Epithelial cell of proximal tubule (primary cell): ENCODE data around the gene LTB. TPM values are rescaled to one million over a fixed set of nuclear protein-coding genes. Genes with fewer than 3 reads are reported as not detected.
A peak's percentile ranks its signal among the peaks of the same experiment; 100 is the strongest.

Source experiments
- DNase-seq: peaks from one replicate; pipeline ENCODE4 v3.0.0-alpha.2; 2011; ENCODE audit warnings: low read depth
- H3K4me3 ChIP-seq: 2 replicates; pipeline ENCODE4 v1.5.1; 2011; ENCODE audit warnings: low read depth, mild to moderate bottlenecking, low read length
- total RNA-seq: library from RNA; depleted of rRNA; stranded (reverse); fragments of >200 nt; gene quantifications from 2 replicates; pipeline ENCODE4 v1.2.3, GENCODE V29; 2015
- TF ChIP-seq, protein P1 (sequence below): conservative IDR thresholded peaks from 2 replicates; pipeline ENCODE4 v1.5.1; 2012; ENCODE audit warnings: low read depth, mild to moderate bottlenecking, low read length

The LTB gene
- total RNA-seq, 1 donor from 2014 or later: 50.8 TPM

DNA sequence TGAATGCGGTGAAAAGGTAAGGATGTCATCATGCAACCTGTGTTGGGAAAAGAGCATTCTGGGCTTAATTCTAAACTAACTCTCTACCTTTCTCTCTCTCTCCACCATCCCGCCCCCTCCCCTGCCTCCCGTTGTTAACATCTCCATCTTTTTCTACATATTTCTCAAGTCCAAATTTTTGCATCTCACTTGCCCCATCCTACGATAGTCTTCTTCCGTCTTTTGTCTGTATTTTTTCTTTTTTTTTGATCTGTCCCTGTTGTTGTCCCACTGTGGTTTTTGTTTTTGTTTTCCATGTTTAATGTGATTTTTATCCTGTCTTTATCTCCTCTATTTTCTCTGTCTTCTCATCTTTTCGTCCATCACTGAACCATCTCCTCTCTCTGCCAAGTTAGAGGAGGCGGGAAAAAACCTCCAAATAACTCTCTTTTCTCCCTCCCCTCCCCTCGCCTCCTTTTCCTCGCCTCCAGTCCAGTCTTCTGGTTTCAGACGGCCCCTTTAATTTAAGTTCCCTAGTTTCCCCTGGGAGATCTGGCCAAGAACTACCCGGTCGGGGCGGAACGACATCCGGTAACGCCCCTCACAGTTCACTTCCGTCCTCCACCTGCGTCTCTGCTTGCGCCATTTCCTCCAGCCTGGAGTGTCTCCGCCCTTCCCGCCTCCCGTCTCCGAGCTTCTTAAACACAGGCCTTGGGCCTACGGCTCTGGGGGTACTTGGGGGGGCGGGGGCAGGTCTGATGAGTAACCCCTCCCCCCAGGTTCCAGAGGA, 35.1 kb downstream of the LTB start, which contains the start of gene NFKBIL1:
TSS of gene NFKBIL1 (plus strand) at position 651 of the 769 bp plus-strand sequence. CDS start at position 738, 87 bp downstream.
- peak; percentile 78 for DNase-seq
- H3K4me3 ChIP-seq: peak within 1 kb of the TSS; percentile 65
- TF ChIP-seq, protein P1, sequence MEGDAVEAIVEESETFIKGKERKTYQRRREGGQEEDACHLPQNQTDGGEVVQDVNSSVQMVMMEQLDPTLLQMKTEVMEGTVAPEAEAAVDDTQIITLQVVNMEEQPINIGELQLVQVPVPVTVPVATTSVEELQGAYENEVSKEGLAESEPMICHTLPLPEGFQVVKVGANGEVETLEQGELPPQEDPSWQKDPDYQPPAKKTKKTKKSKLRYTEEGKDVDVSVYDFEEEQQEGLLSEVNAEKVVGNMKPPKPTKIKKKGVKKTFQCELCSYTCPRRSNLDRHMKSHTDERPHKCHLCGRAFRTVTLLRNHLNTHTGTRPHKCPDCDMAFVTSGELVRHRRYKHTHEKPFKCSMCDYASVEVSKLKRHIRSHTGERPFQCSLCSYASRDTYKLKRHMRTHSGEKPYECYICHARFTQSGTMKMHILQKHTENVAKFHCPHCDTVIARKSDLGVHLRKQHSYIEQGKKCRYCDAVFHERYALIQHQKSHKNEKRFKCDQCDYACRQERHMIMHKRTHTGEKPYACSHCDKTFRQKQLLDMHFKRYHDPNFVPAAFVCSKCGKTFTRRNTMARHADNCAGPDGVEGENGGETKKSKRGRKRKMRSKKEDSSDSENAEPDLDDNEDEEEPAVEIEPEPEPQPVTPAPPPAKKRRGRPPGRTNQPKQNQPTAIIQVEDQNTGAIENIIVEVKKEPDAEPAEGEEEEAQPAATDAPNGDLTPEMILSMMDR: no peak

DNA sequence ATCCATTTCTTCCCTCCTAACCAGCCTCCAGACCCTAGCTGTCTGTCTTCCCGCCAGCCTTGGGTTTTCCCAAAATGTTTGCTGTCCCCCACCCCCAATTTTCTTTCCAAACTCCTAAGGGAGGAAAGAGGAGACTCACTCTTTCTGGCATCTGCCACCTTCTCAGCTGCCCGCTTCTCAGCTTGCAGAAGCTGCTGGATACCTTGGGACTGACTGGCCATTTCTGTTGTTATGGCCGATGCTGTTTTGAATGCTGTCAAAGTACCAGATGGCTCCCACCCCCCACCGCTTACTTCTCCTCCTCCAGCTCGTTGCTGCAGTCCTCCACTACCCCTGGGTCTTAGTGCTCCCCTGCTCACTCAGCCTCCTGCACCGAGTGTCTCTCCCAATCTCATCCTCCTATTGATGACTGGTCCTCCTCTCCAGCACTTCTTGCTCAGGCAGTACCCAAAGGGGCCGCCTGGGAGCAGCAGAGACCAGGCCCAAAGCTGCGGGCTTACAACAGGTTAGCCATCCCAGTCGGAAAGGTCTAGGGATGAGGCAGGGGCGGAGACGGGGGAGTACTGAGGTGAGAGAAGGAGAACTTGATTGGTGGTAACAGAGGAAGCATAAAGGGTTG, 35.8 kb downstream of the LTB start, which contains the start of gene ATP6V1G2:
TSS of gene ATP6V1G2 (minus strand) at position 270 of the 619 bp plus-strand sequence. CDS start at position 221, 49 bp downstream.
- peak; percentile 57 for DNase-seq
- TF ChIP-seq, protein P1: peak; percentile 100
- peak within 1 kb of the TSS; percentile 65 for H3K4me3 ChIP-seq

DNA sequence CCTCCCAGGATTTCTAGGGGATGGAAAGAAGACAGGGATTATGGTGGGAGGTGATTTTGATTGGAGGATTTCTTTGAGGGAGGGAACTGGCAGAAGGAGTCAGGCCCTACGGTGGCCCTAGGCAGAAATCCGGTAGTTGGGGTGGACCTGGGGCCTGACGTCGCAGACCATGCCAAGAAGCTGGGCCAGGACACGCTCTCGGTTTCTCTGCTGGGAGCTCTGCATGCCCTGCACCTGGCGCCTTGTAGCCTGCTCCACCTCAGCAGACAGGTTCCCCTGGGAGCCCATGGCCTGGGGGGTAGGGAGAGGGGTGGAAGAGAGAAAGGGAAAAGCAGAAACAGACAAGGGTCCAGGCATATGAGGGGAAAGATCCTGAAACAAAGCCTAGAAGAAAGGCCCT, 36.9 kb downstream of the LTB start:
- no peak overlapping the region for H3K4me3 ChIP-seq
- TF ChIP-seq, protein P1: no peak
- DNase-seq: no peak

DNA sequence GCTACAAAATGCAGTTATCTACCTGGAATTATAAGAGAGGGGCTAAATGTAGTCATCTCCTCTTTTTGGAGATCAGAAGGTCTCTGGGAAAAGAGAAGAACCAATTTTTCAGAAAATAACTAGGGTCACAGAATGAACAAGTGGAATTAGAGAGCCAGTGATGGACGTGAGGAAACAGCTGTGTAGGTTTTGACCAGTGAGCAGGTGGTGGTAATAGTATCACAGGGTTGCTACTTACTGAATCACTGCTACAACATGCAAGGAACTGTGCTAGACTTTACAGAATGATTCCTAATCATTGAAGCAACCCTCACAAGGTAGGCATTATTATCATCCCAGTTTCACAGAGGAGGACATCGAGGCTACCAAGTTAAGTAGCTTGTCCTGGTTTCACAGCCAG, 37.5 kb downstream of the LTB start:
- TF ChIP-seq, protein P1: no peak
- DNase-seq: no peak
- H3K4me3 ChIP-seq: no peak overlapping the region

DNA sequence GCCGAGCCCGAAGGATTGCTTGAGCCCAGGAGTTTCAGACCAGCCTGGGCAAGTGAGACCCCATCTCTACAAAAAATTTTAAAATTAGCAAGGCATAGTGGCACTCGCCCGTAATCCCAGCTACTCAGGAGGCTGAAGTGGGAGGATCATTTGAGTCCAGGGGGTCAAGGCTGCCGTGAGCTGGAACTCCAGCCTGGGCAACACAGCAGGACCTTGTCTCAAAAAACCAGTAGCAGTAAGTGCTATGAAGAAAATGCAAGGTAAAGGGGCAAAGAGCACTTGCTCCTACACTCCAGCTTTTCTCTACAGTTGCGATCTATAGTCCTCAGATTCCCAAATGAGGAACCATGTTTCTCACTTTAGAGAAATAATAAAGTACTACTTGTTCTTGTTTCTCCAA, 38.6 kb downstream of the LTB start:
- no peak overlapping the region for H3K4me3 ChIP-seq
- TF ChIP-seq, protein P1: no peak
- DNase-seq: no peak

DNA sequence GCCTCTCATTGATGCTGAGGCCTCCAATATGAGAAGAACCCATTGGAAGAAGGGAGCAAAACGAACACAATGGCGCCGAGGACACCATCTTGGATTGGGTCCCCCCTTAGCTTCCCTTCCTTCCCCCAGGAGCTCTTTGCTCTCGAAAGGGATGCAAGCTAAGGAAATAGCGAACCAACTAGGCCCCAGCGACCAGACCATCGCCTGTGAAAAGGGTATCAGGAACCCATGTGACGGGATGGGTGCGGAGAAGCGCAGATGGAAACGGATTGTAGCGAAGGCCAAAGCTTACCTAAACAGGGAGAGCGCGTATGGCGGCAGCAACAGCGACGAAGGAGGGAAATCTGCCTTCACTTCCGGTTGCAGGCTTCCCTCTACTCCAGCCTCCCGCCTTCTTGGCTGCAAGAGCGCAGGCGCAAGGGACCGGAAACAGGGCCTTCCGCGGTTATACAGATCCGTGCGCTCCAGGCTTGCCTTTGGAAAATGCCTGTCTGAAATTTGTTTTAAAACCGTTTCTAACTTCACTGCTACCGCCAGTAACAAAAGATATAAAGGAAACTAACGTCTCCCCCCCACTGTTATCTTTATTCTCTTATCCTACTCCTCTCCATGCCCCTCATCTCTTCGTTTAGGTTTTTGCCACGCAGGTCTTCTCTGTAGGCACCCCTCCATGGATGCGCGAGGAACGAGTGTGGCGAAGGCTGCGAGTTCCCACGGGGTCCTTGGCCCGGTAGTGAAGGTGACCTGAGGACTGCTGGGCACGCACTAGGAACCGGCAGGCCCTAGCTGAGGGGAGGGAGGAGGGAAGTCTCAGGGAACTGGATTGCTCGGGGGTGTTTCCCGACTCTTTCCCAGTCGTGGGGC, 40.3 kb downstream of the LTB start, which contains the start of gene DDX39B:
TSS of gene DDX39B (minus strand) at position 346 of the 864 bp plus-strand sequence. CDS start 1,471 bp downstream, outside the sequence.
- TF ChIP-seq, protein P1: no peak
- peak within 1 kb of the TSS; percentile 84 for H3K4me3 ChIP-seq
- DNase-seq: peak; percentile 83
